ENCODE data around the gene GET3. TPM values are rescaled to one million over a fixed set of nuclear protein-coding genes. Genes with fewer than 3 reads are reported as not detected.

GET3 gene
- total RNA-seq: 43.6 TPM

DNA sequence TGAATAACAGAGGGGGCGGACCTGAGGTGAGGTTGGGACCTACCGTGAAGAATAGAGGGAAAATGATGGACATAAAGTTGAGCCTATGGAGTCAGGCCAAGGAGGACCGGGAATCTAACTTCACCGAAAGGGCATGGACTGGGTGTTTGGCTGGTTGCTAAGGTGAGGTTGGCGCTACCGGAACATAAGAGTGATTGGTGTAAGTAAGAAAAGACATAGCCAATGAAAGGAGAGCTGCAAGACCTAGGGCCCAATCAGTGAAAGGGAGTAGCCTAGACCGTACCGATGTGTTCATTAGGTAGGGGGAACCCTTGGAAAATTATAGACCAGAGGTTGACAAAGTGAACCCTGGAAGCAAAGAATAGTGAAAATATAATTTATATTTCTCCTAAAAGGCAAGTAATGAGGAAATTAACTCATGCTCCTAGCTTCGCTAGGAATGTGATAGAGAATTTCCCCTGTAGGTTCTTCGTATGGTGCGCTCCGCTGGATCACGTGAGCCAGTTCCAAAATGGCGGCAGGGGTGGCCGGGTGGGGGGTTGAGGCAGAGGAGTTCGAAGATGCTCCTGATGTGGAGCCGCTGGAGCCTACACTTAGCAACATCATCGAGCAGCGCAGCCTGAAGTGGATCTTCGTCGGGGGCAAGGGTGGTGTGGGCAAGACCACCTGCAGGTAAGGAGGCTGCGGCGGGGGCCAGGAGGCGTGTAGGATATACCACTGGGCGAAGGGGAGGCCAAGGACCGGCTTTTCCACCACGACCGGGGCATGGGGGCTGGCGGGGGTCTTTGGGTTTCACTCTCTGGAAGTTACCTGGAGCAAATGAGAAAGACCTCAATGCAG lies at the start of gene GET3:
Gene GET3 (plus strand): TSS at position 503 of the 840 bp plus-strand sequence. CDS start 9 bp downstream, at position 512.
- intact Hi-C loops (cut with DNase I): loop anchor here (1.0 to 10.0 kb wide), 3 partner anchors 55 to 442 kb away; partner anchors contain the start of genes DHPS and ZNF44

DNA sequence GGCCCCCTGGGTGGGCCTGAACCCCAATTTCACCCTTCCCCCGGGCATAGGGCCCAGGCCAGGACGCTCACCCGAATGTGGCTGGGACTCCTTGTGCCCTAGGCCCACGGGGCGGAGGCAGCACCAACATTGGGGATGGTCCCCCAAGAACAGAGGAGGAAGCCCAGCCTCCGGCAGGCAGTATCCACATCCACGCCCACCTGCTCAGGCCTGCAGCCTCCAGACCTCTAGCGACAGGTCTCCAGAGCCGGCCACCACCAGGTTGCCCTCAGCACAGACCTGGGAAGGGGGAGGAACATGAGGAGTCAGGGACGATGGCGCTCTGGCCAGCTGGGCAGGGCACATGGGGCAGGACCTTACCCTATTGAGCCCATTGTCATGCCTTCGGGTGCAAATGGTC lies 48.3 kb upstream of the GET3 start:
- intact Hi-C loops (cut with DNase I): no loop called here
- Histone ChIP-seq H3K27ac (no peak overlapping the region), H3K36me3 (no peaks in the 10 kb centered on the region), H3K27me3 (no peaks in the 10 kb centered on the region), H3K9me3 (no peaks in the 10 kb centered on the region), H3K4me3 (no peak overlapping the region), H3K4me1 (no peaks in the 10 kb centered on the region)
- TF ChIP-seq, protein P1, sequence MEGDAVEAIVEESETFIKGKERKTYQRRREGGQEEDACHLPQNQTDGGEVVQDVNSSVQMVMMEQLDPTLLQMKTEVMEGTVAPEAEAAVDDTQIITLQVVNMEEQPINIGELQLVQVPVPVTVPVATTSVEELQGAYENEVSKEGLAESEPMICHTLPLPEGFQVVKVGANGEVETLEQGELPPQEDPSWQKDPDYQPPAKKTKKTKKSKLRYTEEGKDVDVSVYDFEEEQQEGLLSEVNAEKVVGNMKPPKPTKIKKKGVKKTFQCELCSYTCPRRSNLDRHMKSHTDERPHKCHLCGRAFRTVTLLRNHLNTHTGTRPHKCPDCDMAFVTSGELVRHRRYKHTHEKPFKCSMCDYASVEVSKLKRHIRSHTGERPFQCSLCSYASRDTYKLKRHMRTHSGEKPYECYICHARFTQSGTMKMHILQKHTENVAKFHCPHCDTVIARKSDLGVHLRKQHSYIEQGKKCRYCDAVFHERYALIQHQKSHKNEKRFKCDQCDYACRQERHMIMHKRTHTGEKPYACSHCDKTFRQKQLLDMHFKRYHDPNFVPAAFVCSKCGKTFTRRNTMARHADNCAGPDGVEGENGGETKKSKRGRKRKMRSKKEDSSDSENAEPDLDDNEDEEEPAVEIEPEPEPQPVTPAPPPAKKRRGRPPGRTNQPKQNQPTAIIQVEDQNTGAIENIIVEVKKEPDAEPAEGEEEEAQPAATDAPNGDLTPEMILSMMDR (IDR thresholded peaks at IDR 0.05): no peak
- no peak for DNase-seq (ENCODE audit: low spot score in 2 of 2)

More for the DNA sequence above, at the start of gene GET3:
- TF ChIP-seq, protein P1 (IDR thresholded peaks at IDR 0.05): peak in 2 of 3 experiments; percentile 5 to 15
- peaks cover 20 to 28% of the 10 kb centered on the region in 2 donors for H3K4me1 ChIP-seq
- peak; percentile 93 to 98 for DNase-seq (ENCODE audit: low spot score in 2 of 2)
- no peaks in the 10 kb centered on the region for H3K9me3 ChIP-seq
- H3K36me3 ChIP-seq: peaks cover 8 to 28% of the 10 kb centered on the region in 2 donors
- H3K27me3 ChIP-seq: no peaks in the 10 kb centered on the region
- H3K27ac ChIP-seq: peak within 1 kb of the TSS; percentile 78 to 90
- peak within 1 kb of the TSS; percentile 70 to 80 for H3K4me3 ChIP-seq

DNA sequence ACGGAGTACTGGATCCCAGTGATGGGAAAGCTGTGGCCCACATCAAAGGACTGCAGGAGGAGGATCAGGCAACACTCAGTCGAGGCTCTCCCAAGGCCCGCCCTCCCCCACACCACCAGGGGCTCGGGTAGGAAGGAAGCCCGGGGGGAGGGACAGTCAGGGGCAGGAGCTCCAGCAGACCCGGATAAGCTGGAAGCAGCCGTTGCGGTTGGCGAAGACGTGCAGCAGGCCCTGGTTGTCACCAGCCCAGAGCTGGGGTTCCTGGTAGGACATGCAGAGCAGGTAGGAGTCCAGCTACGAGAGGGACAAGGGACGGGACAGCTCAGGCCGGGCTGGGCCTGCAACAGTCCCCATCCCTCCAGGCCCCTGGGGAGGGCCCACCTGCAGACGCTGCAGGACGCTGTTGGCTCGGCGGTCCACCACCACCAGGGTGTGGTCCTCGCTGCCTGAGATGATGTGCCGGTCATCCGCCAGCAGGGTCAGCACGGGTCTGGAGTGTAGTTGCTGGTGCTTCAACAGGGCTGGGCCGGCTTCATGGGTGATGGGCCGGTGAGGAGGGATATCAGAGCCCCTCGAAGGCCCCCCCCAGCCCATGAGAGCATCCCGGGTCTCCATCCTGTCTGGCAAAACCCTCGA lies 47.6 kb upstream of the GET3 start:
- intact Hi-C loops (cut with DNase I): no loop called here
- no peaks in the 10 kb centered on the region for H3K4me1 ChIP-seq
- TF ChIP-seq, protein P1 (IDR thresholded peaks at IDR 0.05): no peak

DNA sequence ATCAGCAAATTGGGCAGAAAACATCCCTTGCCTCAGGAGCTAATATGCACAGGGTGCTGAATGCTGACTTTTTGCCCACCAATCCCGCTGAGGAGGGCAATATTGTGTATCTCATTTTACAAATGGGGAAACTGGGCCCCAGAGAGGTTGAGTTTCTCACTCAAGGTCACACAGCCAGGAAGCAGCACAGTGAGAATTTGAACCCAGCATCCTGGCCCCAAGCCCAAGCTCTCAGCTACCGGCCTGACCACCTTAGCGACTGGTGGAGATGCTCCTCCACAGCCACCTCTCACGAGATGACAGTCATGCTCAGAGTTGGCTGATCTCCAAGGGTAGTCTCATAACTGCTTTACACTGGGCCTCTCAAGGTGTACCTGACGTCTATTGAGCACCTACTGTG lies 44.3 kb upstream of the GET3 start:
- H3K4me3 ChIP-seq: no peak overlapping the region
- TF ChIP-seq, protein P1 (IDR thresholded peaks at IDR 0.05): no peak
- intact Hi-C loops (cut with DNase I): no loop called here

More for the DNA sequence above, 47.6 kb upstream of the GET3 start:
- H3K27ac ChIP-seq: no peak overlapping the region
- no peaks in the 10 kb centered on the region for H3K27me3 ChIP-seq
- no peaks in the 10 kb centered on the region for H3K36me3 ChIP-seq
- no peaks in the 10 kb centered on the region for H3K9me3 ChIP-seq
- no peak for DNase-seq (ENCODE audit: low spot score in 2 of 2)
- no peak overlapping the region for H3K4me3 ChIP-seq

DNA sequence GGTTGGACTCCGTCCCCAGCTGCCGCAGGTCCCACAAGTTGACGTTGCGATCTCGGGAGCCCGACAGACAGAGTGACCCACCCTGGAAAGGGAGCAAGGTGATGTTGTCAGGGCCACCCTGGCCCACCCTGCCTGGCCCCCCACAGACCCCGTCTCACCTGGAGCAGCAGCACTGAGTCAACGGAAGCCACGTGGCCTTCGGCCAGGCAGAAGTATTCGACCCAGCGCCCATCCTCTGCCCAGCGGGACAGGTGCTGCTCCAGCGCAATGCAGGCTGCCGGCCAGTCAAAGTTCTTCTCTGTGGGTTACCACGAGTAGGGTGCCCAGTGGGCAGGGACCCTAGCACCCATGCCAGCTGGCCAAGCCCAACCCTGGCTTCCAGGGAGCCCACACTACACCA lies 42.7 kb upstream of the GET3 start:
- Histone ChIP-seq H3K27ac (no peak overlapping the region), H3K27me3 (no peaks in the 10 kb centered on the region), H3K4me3 (no peak overlapping the region), H3K36me3 (no peaks in the 10 kb centered on the region), H3K9me3 (no peaks in the 10 kb centered on the region), H3K4me1 (peaks cover 5 to 13% of the 10 kb centered on the region in 2 donors)
- TF ChIP-seq, protein P1 (IDR thresholded peaks at IDR 0.05): no peak
- no peak for DNase-seq (ENCODE audit: low spot score in 2 of 2)
- intact Hi-C loops (cut with DNase I): no loop called here

More for the DNA sequence above, 44.3 kb upstream of the GET3 start:
- Histone ChIP-seq H3K4me1 (peaks cover 5 to 13% of the 10 kb centered on the region in 2 donors), H3K27ac (no peak overlapping the region), H3K36me3 (no peaks in the 10 kb centered on the region), H3K9me3 (no peaks in the 10 kb centered on the region), H3K27me3 (no peaks in the 10 kb centered on the region)
- no peak for DNase-seq (ENCODE audit: low spot score in 2 of 2)

All from ascending aorta (tissue), 2 donors.